ENCODE results near the gene KIFC3.

The KIFC3 gene

DNA sequence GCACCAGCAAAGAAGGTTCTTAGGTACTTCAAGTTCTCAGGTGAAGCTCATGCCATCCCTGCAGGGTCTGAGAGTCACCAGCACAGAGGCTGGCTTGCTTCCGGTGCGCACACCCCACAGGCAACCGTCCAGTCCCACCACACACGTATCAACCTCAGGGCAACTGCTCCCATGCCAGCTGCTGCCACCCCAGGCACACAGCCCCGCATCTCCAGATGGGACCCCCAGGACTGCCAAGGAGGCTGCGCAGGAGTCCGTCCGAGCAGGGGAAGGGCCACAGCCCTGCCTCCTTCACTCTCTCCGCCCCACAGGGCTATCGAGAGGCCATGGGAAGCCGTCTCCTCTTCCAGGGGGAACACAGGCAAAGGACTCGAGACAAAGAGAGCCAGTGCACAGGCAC, 13.3 kb downstream of the KIFC3 start:
- CTCF ChIA-PET = no interaction called here
- no peak for DNase-seq (ENCODE audit: low spot score)

GRCh38 chr16:57788252-57788841, 13.9 kb downstream of the KIFC3 start:
- TF ChIP-seq CTCF (conservative IDR thresholded peaks at IDR 0.05; ENCODE audit: low read depth) = no peak
- peak overlapping the region; percentile 35 for H3K27ac ChIP-seq
- DNase-seq (ENCODE audit: low spot score) = no peak
- ChIA-PET CTCF (no interaction called here), POLR2A (ENCODE audit: low non-redundant PET) (no interaction called here)

More for the DNA sequence above, 13.3 kb downstream of the KIFC3 start:
- peak overlapping the region; percentile 35 for H3K27ac ChIP-seq
- TF ChIP-seq CTCF (conservative IDR thresholded peaks at IDR 0.05; ENCODE audit: low read depth) = no peak
- POLR2A ChIA-PET (ENCODE audit: low non-redundant PET) = interaction anchor here (0.6 kb wide), 1 partner anchor 108 kb away, joined by 3 read pairs; no protein-coding TSS in a partner anchor

DNA sequence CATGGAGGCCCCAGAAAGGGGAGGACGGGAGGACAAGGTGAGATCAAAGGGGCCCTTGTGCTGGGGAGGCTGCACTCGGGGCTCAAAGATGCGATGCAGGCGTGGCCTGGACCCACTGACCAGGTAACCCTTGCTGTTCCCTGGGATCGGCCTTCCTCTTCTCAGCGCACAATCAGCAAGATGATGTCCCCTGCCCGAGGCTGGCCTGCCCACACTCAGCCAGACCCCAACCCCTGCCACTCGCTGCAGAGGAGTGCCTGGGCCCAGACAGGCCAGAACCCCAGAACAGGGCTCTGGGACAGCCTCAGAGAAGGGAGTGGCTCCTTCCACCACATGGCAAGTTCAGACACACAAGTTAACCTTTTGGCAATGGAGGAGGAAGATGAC, 14.8 kb downstream of the KIFC3 start:
- CTCF ChIA-PET = no interaction called here

DNA sequence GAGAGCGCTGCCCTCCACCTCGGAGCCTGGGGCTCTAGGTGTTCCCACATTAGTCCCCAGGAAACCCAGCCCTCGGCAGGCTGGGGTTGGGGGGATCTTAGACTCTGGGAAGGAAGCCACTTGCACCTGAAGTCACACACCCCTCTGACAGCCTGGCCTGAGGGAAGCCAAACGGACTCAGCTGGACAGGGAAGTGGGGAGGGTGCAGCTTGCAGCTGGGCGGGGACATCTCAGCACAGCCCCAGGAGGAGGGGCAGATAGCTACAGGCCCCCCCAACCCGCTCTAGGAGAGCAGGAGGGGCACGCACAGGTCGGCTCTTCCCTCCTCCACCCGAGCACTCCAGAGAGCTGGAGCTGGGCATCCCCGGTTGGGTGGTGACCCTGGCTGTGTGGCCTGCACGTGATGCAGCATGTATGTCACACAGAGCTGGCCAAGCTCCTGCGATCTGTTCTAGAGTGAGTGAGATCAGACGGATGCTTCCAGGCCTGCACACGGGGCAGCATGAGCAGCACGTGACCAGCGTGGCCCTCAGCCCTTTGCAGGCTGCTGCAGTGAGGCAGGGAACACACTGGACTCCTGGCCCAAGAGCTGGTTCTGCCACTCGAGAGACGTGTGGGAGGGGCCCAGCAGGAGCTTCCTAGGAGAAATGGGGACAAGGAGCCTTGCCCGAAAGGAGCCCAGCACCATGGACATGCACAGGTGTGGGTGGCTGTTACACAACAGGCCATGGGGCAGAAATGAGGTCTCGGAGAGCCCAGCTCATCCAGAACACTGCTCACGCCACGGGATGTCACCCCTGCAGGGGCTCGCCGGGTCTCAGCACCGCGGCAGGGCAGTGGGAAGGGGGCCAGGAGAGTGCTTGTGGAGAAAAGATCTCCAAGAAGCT, 15.4 kb downstream of the KIFC3 start:
- no peak for DNase-seq (ENCODE audit: low spot score)
- peak overlapping the region; percentile 35 for H3K27ac ChIP-seq
- ChIA-PET POLR2A (ENCODE audit: low non-redundant PET) (interaction anchor here (0.5 to 0.6 kb wide), 3 partner anchors 25 to 339 kb away, joined by 3 to 4 read pairs (median 3); partner anchors contain the start of gene COQ9), CTCF (no interaction called here)
- no peak for TF ChIP-seq CTCF (conservative IDR thresholded peaks at IDR 0.05; ENCODE audit: low read depth)

More for the DNA sequence above, 14.8 kb downstream of the KIFC3 start:
- peak overlapping the region; percentile 35 for H3K27ac ChIP-seq
- no peak for TF ChIP-seq CTCF (conservative IDR thresholded peaks at IDR 0.05; ENCODE audit: low read depth)
- no peak for DNase-seq (ENCODE audit: low spot score)
- POLR2A ChIA-PET (ENCODE audit: low non-redundant PET) = interaction anchor here (0.5 to 0.6 kb wide), 2 partner anchors 24 to 173 kb away, joined by 3 to 4 read pairs; no protein-coding TSS in a partner anchor

DNA sequence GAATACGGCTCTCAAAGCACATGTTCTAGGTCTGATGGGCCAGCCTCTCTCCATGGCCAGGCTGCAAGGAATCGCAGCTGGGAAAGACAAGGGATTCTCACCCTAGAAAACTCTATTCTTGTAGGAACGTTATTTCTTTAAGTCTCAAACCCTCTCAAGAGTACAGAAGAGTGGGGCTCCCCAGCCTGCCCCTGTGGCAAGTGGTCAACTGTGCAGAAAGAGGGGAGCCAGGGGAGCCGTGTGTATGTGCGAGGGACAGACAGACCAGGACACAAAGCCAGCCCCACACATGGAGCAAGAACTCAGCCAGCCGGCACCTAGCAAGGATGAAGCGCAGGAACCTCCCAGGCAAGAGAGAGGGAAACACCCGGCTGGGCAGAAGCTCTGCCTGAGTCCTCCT, 16.4 kb downstream of the KIFC3 start:
- ChIA-PET POLR2A (ENCODE audit: low non-redundant PET) (no interaction called here), CTCF (no interaction called here)
- TF ChIP-seq CTCF (conservative IDR thresholded peaks at IDR 0.05; ENCODE audit: low read depth) = no peak

DNA sequence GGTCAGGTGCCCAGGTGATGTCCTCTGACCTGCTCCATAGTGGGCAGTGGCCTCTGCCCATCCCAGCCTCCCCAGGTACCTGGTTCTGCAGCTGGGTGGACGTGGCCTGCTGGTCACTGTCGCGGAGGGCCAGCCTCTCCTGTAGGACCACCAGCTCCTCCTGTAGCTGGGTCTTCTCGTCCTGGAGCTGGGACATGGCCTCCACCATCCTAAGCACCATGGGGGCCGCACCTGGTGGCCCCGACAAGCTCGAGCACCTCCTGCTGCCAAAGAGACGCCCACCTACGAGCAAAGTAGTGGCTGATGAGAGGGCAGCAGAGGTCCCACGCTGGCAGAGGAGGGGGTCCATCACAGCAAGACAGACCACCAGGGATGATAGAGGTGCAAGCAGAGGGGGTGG, 16.9 kb downstream of the KIFC3 start:
- POLR2A ChIA-PET (ENCODE audit: low non-redundant PET) = no interaction called here
- TF ChIP-seq CTCF (conservative IDR thresholded peaks at IDR 0.05; ENCODE audit: low read depth) = no peak
- no peak for DNase-seq (ENCODE audit: low spot score)
- CTCF ChIA-PET = no interaction called here
- no peak overlapping the region for H3K27ac ChIP-seq

More for the DNA sequence above, 16.4 kb downstream of the KIFC3 start:
- H3K27ac ChIP-seq = 0 out of 2 replicates have a peak overlapping the region, but pooled peaks have one; percentile 35
- DNase-seq (ENCODE audit: low spot score) = no peak
